ENCODE results near the gene PHF21A.
"Not testable (repeated sequence)": the region's sequence is repeated elsewhere in the genome, so short reads cannot be mapped to it uniquely, and the experiment has no call there.

The PHF21A gene

GRCh38 chr11:45906965-45907611 is 214.2 kb downstream of the PHF21A start, which contains the start of gene FREY1:
FREY1 (minus strand) TSS chr11:45907271; CDS start chr11:45907245, 26 bp downstream.
- in situ Hi-C loops (cut with MboI; ENCODE audit: low sequenced_read_pairs) = no loop called here

- in situ Hi-C loops (cut with MboI; ENCODE audit: low sequenced_read_pairs) = no loop called here
Measured at GRCh38 chr11:45906096-45906682, 215.1 kb downstream of the PHF21A start.

- in situ Hi-C loops (cut with MboI; ENCODE audit: low sequenced_read_pairs) = not testable (repeated sequence)
Measured at GRCh38 chr11:45905576-45905975, 215.7 kb downstream of the PHF21A start.

GRCh38 chr11:45905095-45905494 is 216.2 kb downstream of the PHF21A start:
- in situ Hi-C loops (cut with MboI; ENCODE audit: low sequenced_read_pairs) = no loop called here

DNA sequence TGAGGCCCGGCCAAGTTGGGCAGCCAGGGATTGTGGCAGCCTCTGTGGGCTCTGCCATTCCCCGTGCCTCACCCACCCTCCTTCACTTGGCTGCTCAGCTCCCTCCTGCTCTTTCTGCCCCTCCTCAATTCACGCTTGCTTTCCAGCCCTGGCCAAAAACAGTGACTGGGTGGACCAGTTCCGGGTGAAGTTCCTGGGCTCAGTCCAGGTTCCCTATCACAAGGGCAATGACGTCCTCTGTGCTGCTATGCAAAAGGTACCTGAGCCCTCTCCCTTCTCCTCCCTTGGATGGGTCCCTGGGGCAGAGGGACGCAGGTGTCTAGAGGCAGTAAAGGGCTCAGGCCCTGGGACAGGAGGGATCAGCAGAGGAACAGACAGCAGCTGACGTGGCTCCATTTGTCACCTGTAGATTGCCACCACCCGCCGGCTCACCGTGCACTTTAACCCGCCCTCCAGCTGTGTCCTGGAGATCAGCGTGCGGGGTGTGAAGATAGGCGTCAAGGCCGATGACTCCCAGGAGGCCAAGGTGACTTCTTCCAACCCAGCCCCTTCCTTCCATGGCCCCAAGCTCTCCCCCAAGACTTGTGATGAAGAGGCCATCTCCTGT is 216.8 kb downstream of the PHF21A start:
- in situ Hi-C loops (cut with MboI; ENCODE audit: low sequenced_read_pairs) = no loop called here

DNA sequence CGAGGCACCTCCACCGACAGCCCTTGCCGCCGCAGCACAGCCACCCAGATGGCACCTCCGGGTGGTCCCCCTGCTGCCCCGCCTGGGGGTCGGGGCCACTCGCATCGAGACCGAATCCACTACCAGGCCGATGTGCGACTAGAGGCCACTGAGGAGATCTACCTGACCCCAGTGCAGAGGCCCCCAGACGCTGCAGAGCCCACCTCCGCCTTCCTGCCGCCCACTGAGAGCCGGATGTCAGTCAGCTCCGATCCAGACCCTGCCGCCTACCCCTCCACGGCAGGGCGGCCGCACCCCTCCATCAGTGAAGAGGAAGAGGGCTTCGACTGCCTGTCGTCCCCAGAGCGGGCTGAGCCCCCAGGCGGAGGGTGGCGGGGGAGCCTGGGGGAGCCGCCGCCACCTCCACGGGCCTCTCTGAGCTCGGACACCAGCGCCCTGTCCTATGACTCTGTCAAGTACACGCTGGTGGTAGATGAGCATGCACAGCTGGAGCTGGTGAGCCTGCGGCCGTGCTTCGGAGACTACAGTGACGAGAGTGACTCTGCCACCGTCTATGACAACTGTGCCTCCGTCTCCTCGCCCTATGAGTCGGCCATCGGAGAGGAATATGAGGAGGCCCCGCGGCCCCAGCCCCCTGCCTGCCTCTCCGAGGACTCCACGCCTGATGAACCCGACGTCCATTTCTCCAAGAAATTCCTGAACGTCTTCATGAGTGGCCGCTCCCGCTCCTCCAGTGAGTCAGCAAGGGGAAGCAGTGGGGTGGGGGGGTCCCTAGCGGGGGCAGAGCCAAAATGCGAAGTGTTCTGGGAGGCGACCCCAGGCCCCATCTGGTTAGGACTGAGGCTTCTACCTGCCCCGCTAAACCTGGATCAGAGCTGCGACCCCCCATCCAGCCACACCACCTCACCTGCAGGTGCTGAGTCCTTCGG is 218.5 kb downstream of the PHF21A start:
- in situ Hi-C loops (cut with MboI; ENCODE audit: low sequenced_read_pairs) = no loop called here

DNA sequence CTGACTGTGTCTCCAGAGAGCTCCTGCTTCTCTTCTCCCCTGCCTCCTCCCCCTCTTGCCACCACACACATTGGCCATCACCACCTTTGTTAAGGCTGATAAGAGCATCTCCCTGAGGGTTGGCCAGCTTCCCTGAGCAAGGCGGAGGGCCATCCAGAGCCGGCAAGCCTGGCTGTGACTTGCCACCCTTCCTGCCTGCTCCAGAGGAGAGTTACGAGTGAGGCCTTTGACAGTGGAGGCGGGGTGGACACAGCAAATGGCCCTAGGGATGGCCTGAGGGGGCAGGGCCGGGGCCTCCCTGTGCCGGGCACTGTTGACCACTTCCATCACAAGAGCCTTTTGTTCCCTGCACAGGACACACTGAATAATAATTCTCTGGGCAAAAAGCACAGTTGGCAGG is 219.6 kb downstream of the PHF21A start:
- in situ Hi-C loops (cut with MboI; ENCODE audit: low sequenced_read_pairs) = no loop called here

DNA sequence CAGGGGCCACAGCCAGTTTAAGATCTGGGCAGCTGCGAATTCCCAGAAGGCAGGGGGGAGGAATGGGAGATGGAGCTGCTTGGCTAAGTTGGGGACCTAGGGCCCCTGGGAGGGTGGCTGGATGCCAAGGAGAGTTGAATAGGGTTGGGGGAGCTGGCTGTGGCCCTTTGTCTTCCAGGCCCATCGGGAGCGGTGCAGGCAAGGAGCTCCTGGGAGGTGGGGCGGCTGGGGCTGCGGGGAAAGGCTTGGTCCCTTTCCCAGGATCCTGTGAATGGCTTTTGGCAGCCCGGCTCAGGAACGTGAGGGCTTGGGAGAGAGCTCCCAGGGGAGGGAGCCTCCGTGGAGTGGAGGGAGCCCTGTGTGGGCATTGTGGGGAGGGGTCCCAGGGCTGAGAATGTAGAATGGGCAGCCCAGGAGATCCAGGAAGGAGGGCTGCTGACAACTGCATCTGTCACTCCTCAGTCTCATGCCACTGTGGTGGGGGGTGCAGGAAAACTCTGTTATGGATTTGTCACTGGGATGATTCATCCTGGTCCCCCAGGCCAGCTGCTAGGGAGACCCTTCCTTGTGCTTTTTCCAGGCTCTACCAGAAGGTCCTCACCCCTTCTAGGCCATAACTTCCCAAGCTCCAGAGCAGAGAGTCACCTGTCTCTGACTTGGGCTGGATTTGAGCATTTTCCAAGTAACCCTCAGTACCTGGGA is 220.2 kb downstream of the PHF21A start:
- in situ Hi-C loops (cut with MboI; ENCODE audit: low sequenced_read_pairs) = no loop called here

- in situ Hi-C loops (cut with MboI; ENCODE audit: low sequenced_read_pairs) = not testable (repeated sequence)
Measured at GRCh38 chr11:45900175-45900800, 221.0 kb downstream of the PHF21A start.

- in situ Hi-C loops (cut with MboI; ENCODE audit: low sequenced_read_pairs) = no loop called here
Measured at GRCh38 chr11:45899448-45900174, 221.6 kb downstream of the PHF21A start.

GRCh38 chr11:45899086-45899447 is 222.2 kb downstream of the PHF21A start:
- in situ Hi-C loops (cut with MboI; ENCODE audit: low sequenced_read_pairs) = no loop called here

- in situ Hi-C loops (cut with MboI; ENCODE audit: low sequenced_read_pairs) = no loop called here
Measured at GRCh38 chr11:45897556-45897955, 223.7 kb downstream of the PHF21A start.

- in situ Hi-C loops (cut with MboI; ENCODE audit: low sequenced_read_pairs) = no loop called here
Measured at GRCh38 chr11:45896422-45896984, 224.8 kb downstream of the PHF21A start.

GRCh38 chr11:45895553-45896259 is 225.5 kb downstream of the PHF21A start:
- in situ Hi-C loops (cut with MboI; ENCODE audit: low sequenced_read_pairs) = no loop called here

DNA sequence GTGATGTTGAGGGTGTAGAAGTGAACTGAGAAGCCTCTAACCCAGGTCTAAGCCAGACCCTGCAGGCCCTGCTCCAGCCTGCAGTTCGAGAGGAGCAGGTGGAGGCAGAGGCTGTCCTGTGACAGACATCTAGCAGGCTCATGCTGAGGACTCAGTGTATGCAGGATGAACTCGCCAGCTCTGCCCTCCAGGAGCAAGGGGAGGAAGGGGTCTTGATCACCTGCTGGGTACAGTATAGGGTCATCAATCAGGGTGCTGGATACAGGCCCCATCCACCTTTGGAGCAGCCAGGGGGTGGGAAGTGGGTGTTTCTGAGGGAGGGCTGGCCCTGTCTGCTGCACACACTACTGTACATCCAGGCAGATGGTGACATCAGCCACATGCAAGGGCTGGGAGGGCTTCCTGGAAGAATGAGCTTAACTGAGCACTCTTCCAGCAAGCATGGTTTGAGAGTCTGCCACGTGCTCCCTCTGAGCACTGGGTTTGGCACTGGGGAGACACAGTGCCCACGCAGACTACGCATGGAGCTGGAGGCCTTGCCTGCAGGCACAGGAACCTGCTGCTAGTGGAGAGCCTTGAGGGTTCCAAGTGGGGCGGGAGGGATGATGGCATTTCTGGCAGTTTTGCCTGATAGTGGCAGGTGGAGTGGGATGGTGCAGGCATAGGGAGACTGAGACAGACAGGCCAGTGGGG is 226.6 kb downstream of the PHF21A start:
- in situ Hi-C loops (cut with MboI; ENCODE audit: low sequenced_read_pairs) = no loop called here

DNA sequence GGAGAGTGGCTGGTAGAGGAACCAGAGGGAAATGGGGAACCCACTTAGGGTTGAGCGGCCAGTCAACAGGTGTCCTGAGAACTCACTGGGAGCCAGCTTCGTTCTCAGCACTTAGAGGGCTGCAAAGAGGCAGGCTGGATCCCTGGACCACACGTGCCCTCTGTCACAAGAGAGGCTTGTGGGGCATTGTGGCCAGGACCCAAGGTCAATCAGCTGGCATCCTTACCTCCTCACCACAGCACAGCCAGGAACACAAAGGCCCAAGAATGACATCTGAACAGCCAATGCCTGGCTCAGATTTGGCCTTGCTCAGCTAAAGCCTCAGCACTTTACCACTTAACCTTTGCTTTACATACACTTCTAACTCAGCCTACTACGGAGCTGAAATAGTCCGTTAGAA is 228.4 kb downstream of the PHF21A start:
- in situ Hi-C loops (cut with MboI; ENCODE audit: low sequenced_read_pairs) = no loop called here

DNA sequence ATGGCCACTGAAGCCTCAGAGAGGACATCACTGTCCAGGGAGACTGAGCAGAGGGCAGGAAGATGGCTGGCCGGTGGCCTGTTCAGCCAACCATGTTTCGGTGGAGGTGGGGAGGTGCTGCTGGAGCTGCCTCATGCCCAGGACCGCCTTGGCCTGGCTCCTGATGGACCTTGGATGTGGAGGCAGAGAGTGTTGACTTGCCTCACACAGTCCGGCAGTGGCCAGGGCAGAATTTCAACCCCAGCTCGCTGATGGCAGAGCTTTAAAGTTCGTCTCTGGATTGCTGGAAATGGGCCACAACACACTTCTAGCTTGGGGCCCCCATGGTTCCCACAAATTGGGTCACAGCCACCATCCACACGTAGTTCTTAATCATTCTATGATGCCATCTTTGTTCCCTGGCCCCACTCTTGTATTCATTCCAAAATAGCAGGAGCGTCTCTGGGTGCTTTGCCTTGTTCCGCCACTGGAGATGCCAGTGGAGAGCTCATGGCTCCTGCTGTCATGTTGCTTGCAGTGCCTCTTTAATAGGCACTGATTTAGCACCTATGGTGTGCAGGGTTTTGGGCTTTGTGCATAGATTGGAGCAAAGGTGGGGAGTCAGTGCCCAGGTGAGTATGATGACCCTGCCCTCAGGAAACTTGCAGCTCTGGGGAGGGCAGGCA is 230.2 kb downstream of the PHF21A start:
- in situ Hi-C loops (cut with MboI; ENCODE audit: low sequenced_read_pairs) = no loop called here

GRCh38 chr11:45889966-45890365 is 231.3 kb downstream of the PHF21A start:
- in situ Hi-C loops (cut with MboI; ENCODE audit: low sequenced_read_pairs) = no loop called here

All from hTERT RPE-1 (cell line).